C4-2B (cell line): ENCODE measurements around the gene EID3.

Experiments
- CTCF ChIP-seq: fragments of 450-650 bp; conservative IDR thresholded peaks from 2 replicates; pipeline ENCODE4 v1.5.1; 2017; ENCODE audit warnings: mild to moderate bottlenecking
- ZFX ChIP-seq: fragments of 450-650 bp; IDR thresholded peaks from 2 replicates; pipeline ENCODE4 v1.6.1; 2017

GRCh38 chr12:104276273-104277131 lies 27.0 kb upstream of the EID3 start:
- TF ChIP-seq CTCF (no peak), ZFX (no peak)
